ENCODE results near the gene IGSF21.

The IGSF21 gene

DNA sequence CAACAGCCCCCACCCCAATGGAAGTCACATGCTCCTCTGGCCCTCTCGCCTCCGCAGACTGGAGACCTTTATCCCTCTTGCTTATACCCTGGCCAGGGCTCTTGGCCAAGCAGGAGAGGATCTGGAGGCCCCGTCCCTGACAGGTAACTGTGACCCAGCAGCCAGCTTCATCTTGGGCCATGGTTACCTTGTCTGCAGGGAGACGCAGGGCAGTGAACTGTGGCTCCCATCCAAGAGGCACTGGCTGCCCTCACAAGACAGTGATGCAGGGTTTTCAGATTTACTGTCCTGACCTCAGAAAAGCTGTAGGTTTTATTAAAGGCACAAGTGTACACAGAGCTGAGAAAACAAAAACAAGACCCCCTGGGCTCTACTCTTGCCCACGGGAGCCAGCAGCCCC is 276.5 kb downstream of the IGSF21 start:
- no peak for DNase-seq

DNA sequence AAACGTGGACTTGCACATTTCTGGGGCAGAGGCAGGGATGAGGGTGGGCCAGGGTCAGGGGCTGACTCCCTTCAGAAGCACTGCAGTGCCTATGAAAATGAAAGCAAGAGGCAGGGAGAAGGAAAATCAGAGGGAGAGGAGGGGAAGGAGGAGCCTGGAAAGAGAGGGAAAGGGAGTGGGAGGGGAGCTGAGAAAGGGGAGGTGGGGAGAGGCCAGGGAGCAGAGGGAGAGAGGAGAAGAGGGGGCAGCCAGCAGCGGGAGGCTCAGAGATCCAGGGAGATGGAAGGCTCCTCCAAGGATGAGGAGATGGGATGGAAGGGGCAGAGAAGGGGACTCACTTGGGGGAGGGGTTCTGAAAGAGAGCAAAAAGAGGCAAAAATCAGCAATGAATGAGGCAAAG is 276.9 kb downstream of the IGSF21 start:
- DNase-seq = no peak

DNA sequence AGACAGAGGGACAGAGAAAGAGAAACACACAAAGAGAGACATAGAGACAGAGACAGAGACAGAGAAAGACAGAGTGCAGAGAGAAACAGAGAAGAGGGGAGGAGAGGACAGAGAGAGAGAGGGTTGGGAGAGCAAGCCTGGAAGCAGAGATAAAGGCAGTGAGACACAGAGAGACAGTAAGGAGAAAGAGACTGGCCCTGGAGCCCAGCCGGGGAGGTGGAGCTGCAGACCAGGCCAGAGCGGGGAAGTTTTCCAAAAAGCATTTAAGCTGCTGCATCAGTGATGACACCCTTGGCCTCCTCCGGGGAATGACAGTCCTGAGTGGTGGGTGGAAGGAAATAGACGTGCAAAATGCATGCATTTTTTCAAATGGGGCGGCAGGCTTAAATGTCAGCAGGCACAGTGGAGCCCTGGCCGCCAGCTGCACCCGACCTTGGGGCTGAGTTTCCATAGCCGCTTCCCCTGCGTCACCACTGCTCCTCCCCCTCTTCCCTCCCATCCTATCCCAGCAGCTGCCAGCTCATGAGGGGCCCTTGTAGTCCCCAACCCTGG is 277.7 kb downstream of the IGSF21 start:
- DNase-seq = no peak

DNA sequence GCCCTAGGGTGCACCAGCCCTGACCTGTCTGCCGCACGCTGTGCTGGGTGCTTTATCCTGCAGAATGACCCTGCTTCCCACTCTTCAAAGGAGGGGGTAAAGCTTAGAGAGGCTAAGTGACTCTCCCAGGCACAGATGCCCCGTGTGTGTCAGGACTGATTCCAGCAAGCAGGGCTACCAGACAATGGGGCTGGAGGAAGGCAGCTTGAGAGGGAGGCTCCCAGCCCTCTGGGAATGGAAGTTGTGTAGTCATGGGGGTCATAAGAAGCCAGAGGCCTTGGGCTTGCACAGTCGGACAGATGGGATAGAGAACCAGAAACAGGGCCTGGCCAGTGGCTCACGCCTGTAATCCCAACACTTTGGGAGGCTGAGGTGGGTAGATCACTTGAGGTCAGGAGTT is 279.0 kb downstream of the IGSF21 start:
- DNase-seq = no peak

DNA sequence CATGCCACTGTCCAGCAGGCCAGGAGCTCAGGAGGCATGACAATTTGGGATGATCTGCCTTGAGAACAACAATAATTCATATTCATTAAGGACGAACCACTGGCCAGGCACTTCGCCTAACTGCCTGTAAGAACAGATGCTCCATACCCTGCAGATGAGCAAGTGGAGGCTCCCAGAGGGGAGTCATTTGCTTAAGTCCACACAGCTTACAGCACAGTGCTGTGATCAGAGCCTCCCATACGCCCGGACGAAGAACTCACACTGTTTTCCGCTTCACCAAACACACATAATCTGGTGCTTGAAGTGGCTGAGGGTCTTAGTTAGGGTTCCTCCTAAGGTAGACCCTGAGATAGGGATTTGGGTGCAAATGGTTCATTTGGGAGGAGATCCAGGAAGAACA is 279.7 kb downstream of the IGSF21 start:
- DNase-seq = no peak

DNA sequence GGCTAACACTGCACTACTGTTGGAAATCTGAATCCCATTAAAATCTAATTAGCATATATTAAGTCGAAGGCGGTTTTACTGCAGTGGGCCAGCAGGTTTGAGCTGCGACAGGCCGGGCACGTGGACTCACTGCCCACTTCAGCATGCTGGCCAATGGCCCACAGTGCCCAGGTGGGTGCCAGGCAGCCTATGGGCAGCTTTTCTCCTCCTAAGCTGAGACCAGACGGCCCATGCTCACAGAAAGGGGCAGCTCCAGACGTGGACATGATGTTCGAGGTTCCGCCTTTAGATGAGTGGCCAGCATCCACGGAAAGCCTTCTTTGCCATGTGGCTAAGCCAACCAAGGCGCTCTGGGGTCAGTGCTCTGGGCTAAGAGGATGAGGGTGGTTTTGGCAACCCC is 283.4 kb downstream of the IGSF21 start:
- no peak for DNase-seq

DNA sequence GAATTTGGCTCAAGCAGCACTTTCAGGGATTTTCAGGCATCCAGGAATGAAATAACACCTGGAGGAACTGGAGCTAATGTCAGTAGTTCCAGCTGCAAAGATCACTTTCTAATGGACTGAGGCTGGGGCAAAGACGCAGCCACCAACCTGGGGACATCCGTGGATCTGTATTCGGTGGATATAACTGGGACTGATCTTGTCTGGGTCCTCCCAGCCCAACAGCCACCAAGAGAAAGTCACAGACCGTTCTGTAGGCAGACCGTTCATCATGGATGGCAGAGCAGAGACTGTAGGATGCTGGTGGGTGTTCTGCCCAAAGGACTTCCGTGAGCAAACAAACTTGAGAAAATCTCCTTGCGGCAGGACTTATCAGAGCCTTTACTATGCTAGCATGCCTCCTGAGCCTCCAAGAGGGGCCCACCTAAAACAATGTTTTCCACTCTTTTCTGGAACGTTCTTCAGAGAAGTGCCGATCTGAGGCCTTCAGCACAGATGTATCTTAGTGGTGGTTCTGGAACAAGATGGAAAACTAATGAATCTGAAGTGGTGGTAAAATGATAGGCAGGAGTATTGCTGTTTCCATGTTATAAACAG is 287.1 kb downstream of the IGSF21 start:
- DNase-seq = no peak

DNA sequence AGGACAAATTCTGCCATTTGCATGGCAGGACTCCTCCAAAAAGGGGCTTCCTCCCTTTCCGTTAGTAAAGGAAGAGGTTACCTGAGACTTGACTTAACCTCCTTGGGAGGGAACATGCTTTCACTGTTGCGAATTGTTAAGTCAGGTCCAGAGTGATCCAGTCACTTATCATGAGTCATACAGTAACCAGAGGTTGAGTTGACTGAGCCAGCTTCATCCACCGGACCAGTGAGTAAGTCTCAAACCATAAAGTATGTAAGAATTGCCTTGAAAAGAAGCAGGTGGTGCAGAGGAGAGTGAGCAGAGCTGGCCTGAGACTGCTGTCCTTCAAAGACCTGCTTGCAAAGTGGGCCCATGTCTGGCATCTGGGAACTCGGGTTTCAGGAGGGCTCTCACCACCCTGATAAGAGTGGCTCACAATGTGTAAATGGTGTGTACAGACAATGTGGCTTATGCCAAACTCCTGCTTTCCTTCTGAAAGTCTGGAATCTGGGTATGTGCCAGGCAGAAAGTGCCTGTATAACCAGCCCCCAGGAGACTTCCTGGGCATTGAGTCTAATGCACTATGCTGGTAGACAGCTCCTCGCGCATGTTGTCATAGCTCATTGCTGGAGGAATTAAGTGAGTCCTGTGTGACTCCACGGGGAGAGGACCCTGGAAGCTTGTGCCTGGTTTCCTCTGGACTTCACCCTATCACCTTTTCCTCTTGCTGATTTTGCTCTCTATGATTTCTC is 288.8 kb downstream of the IGSF21 start:
- no peak for DNase-seq

DNA sequence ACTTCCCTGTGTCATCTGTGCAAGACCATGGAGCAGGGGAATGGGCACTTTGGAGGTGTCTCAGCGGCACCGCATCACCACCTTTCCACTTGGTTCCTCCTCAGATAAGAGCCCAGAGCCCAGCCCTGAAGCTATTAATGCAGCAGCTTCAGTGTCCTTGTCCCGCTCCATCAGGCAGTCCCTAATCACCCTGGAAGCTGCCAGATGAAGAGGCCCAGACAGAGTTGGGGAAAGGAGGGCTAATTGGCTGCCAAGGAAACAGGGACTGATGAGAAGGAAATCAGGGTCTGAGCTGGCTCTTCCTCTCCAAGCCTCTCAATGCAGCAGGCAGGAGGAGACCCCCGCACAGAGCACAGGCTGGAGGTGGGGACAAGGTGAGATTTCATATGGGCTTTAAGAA is 290.0 kb downstream of the IGSF21 start:
- DNase-seq = no peak

DNA sequence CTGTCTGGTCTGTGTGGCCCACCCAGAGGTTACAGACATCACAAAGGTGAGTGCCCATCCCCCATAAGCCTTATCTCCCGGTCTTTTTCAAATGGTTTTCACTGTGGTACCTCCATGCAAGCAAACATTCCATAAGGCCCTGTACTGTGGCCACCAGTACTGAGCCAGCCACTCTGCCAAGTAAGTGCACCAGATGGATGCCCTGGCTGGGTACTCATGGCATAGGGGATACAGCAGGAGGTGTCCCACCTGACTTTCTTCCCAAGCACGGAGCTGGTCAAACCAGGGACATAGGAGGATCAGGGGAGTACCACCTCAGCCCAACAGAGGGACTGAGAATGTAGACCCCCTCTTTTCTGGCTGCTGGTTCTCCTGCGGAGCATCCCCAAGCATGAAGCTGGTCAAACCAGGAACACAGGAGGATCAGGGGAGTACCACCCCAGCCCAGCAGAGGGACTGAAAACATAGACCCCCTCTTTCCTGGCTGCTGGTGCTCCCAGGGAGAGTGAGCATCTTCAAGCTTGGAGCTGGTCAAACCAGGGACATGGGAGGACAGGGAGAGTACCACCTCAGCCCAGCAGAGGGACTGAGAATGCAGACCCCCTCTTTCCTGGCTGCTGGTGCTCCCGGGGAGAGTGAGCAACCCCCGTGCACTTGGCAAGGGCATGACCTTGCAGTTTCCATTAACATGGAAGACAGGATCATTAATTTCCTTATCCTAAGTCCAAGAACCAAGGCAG is 291.4 kb downstream of the IGSF21 start:
- DNase-seq = no peak

DNA sequence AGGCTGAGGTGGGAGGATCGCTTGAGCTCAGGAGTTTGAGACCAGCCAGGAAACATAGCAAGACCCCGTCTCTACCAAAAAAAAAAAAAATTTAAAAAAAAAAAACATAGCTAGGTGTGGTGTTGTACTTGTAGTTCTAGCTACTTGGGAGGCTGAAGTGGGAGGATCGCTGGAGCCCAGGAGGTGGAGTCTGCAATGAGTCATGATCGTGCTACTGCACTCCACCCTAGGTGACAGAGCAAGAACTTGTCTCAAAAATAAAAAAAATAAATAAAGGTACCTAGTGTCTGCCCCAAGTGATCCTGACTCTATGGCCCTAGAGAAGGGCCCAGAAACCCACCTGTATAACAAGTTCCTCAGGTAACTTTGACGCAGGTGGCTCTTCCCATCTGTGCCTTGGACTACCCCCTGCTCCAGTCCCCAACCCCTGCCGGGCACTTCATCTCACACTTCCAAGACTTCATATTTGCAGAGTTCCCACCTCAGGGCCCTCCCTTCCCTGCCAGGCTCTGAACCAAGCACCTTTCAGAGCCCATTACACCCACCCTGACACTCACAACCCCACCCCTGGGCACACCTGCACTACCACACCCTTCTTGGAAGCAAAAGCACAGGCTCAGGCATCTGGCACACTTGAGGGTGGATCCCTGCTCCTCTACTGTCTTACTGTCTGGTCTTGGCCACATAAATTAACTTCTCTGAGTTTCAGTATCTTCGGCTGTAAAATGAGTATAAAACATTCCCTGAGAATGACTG is 292.9 kb downstream of the IGSF21 start:
- DNase-seq = no peak

DNA sequence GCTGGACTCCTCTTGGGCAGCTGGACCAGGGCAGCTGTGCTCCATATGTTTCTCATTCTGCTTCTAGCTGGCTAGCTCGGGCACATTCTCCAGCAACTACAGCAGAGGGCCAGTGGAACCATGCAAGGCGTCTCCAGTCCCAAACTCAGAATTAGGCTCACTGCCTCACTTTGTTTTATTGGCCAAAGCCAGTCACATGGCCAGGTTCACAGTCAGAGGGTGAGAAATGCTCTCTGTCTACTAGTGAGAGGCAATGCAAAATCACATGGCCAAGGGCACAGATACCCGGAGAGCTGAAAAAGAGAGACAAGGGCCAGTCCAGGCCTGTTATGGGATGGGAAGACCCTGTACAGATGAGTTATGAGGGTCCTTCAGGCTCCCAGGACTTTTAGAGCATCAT is 294.3 kb downstream of the IGSF21 start:
- no peak for DNase-seq

DNA sequence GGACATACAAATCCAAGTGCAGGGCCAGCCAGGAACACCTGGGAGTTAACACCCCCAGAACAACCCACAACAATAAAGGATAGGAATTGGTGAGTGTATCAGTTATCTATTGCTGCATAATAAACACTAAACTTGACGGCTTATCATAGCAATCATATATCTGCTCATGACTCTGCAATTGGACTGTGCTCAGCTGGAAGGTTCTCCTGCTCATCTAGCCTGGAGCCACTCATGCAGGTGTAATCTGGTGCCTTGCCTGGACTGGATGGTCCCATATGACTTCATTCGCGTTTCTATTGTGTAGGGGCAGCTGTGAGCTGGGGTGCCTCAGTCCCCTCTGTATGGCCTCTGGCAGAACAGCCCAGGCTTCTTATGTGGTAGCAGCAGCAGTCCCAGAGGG is 296.9 kb downstream of the IGSF21 start:
- no peak for DNase-seq

DNA sequence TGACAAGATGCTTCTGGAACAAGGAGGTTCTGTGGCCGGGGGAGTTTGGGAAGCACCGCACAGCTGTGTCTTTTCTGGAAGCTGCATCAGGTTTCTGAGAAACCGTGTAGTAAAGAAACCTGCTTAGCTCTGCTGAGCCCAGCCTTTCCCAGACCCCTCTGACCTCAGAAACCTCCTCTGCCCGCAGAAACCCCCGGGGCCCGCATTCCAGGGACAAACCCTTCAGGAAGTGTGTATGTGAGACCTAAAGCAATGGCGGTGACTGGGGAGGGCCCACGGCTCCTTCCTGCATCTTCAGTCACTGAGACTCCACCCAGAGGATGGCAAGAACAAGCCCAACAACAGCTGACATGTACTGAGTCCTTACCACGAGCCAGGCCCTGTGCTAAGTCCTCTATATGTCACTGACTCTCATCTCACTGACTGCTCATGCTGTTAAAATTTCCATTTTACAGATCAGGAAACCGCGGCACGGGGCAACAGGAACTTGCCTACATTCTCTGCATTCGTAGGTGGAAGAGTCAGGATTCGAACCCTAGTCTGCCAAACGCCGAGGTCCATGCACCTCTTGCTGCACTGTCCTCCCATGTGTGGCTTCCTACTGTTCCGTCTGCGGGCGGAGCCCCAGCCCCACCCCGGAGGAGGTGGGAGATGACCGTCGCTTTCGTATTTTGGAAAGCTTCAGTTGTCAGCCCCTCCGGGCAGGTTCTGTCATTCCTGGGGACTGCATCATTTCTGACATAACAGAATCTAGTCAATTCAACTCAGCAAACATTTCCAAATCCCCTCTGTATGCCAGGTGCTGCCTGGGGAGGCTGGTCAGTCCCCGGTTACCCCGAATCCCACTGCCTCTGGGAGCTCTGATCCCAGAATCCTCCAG is 299.8 kb downstream of the IGSF21 start:
- no peak for DNase-seq

DNA sequence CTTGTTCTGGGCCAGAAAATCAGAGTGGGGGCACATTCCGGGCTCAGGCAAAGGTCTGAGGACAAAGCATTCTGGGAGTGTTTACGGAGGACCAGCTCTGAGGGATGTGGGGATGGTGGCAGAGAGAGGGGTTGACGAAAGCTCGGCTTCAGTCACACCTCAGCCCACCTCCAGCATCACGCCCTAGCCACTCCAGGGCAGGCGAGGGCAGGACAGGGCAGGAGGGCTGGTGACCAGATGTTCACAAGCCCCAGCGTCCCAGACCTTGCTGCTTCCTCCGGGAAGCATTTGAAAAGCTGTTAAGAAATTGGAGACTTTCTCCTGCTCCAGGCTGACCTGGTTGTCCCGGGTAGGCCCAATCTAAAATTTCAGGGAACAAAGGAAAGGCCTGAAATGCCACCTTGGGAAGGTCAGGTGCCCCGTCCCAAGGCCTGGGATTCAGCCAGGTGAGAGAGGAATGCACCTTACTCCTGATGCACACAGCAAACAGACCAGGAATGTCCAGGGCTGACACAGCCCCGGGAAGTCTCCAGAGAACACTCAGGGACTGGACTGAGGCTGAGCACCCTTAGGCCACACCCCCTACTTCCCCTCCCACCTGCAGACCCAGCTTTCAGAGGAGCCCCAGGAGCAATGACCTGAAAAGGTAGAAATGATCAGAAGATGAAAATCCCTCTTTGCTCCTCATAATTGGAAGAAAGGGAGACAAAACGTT is 301.2 kb downstream of the IGSF21 start:
- DNase-seq = no peak

DNA sequence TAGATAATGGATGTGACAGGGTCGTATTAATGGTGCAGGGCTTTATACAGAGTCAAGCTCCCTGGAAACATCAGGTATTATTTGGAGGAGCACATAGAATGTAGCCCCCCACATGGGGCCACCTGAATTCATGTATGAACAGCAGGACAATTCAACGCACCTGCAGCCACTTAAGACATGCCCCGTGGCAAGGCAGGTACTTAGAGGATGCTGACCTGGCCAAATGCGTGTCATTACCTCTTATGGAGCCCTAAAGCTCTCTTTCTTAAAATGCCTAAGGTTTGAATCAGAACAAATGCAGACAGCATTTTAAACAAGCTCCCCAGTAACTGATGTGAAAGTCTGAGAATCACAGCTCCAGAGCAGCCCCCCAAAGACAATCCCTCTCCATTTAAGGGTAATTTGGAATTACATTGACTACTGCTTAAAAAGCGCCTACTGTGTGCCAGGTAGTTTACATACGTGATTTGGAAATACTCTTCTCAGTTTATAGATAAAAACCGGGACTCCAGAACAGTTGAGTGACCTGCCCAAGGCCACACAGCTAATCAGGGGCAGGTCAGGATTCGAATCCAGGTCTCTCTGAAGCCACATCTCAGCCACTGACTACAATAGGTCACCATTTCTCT is 302.1 kb downstream of the IGSF21 start:
- DNase-seq = no peak

DNA sequence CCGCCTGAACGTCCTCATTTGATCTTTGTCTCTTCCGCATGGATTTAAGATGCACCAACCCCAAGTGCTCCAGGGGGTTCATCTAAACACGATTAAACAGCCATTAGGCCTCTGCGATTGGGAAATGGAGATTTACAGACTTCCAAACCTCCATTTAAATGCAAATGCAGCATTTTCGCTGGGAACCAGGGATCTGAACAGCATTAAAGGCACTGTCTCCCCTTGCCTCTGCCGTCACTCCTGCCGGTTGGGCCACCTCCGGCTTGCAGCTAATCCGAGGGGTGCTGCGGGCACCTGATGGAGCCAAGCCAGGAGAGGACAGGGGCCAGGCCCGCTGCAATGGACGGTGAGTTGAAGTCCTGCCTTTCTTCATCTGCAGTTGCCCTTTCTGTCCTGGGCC is 302.8 kb downstream of the IGSF21 start:
- DNase-seq = no peak

DNA sequence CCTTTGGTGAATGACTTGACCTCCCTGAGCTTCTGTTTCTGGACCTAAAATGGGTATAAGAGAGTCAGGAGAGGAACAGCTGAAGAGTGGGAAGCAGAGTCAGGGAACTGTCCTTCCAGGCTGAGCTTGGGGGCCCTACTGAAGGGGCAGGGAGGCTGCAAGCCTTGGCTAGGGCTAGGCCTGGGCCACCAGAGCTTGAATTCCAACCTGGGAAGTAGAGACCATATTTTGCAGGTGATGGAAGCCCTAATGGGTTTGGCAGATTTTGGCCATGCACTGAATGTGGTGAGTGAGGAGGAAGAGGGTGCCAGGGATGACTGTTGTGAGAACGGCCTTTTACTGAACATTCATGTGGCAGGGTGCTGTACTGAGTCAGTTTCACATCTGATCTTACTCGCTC is 303.7 kb downstream of the IGSF21 start:
- no peak for DNase-seq

DNA sequence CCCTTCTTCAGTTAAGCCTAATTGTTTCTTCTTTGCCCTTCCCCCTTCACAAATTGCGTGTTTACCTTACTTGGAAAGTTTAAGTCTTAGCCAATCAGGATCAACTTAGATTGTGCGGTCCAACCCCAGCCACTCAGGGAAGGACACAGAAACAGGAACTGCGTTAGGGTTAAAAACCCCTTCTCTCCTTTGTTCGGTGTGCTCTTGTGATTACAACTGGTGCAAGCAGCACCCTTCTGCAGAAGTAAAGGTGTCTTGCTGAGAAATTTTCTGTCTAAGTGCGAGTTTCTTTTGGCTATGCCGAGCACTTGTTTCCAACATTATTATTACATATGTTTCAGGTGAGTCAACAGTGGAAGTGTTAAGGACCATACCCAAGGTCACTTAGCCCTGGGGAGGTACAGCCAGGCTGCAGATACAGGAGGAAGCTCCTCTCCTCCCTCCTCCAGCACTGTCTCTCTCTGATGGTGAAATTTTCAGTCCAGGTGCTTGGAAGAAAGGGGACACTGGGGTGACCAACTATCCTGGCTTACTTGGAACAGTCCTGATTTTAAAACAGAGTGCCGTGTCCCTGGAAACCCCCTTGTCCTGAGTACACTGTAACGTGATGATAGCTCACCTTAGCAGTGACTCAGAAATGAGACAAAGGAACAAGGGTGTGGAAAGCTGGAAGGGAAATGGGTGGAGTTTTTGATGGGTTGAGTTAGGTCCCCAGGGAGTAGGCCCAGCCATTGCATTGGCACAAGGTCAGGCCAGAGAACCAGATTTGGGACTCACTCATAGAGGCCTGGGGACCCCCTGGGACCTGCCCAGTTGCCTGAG is 304.4 kb downstream of the IGSF21 start:
- no peak for DNase-seq

DNA sequence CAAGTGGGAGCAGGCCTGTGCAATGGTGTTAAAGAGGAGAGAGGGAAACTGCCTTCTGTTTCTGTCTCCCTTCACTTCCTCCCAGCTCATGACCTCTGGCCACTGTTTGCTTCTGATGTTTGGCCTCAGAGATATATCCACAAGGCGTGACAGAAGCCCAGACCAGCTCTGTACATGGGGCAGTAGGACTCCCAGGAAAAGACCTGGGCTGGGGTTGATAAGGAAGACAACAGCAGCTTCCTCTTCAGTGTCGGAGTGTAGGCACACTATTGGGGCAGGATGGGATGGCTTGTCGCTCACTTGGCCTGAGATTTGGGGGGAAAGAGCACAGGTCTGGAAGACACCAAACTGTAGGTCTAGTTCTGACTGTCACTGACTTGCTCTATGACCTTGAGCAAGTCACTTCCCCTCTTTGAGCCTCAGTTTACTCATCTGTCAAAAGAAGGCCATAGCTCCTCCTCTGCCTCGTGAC is 305.3 kb downstream of the IGSF21 start:
- no peak for DNase-seq
